ENCODE measurements around the gene ZKSCAN8.

The ZKSCAN8 gene

GRCh38 chr6:28159029-28159607 lies 17.4 kb downstream of the ZKSCAN8 start:
- peaks cover 3% of the 10 kb centered on the region for H3K36me3 ChIP-seq (ENCODE audit: control insufficient read depth, insufficient read depth, low read length)

DNA sequence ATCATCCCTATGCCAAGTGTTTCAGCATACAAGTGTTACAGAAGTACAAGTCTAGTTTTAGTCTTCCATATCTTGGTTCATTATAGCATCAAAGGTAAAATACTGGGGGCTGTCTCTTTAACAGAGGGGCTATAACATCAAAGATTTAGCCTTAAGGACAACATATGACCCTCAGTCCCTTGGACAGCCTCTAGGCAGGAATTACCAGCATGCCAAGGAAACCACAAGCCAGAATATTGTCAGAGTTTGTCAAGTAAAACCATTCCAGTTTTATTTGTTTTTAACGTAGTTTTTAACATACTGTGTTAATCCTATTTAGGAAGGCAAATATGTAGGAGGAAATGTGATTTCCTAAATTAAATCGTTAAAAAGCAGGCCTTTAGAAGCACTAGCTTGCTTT lies 18.6 kb downstream of the ZKSCAN8 start:
- no peaks in the 10 kb centered on the region; the same call in 1 of the 2 replicates for H3K36me3 ChIP-seq (ENCODE audit: control insufficient read depth, insufficient read depth, low read length)
- H3K27me3 ChIP-seq (replicated peaks; ENCODE audit: control insufficient read depth, insufficient read depth, low read length) = no peaks in the 10 kb centered on the region
- TF ChIP-seq, protein P1, sequence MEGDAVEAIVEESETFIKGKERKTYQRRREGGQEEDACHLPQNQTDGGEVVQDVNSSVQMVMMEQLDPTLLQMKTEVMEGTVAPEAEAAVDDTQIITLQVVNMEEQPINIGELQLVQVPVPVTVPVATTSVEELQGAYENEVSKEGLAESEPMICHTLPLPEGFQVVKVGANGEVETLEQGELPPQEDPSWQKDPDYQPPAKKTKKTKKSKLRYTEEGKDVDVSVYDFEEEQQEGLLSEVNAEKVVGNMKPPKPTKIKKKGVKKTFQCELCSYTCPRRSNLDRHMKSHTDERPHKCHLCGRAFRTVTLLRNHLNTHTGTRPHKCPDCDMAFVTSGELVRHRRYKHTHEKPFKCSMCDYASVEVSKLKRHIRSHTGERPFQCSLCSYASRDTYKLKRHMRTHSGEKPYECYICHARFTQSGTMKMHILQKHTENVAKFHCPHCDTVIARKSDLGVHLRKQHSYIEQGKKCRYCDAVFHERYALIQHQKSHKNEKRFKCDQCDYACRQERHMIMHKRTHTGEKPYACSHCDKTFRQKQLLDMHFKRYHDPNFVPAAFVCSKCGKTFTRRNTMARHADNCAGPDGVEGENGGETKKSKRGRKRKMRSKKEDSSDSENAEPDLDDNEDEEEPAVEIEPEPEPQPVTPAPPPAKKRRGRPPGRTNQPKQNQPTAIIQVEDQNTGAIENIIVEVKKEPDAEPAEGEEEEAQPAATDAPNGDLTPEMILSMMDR (IDR thresholded peaks at IDR 0.05; ENCODE audit: insufficient read depth, low read length, poor library complexity, severe bottlenecking) = no peak
- H3K4me3 ChIP-seq (replicated peaks; ENCODE audit: low read depth, low read length) = no peak overlapping the region
- no peak for DNase-seq (ENCODE audit: extremely low read depth, insufficient read length)

More at GRCh38 chr6:28159029-28159607, 17.4 kb downstream of the ZKSCAN8 start:
- TF ChIP-seq, protein P1 (IDR thresholded peaks at IDR 0.05; ENCODE audit: insufficient read depth, low read length, poor library complexity, severe bottlenecking) = no peak
- H3K27me3 ChIP-seq (replicated peaks; ENCODE audit: control insufficient read depth, insufficient read depth, low read length) = no peaks in the 10 kb centered on the region
- no peak overlapping the region for H3K4me3 ChIP-seq (replicated peaks; ENCODE audit: low read depth, low read length)
- DNase-seq (ENCODE audit: extremely low read depth, insufficient read length) = no peak

GRCh38 chr6:28161410-28162079 lies 19.9 kb downstream of the ZKSCAN8 start:
- Histone ChIP-seq H3K27me3 (replicated peaks; ENCODE audit: control insufficient read depth, insufficient read depth, low read length) (no peaks in the 10 kb centered on the region), H3K36me3 (ENCODE audit: control insufficient read depth, insufficient read depth, low read length) (no peaks in the 10 kb centered on the region; the same call in 1 of the 2 replicates), H3K4me3 (replicated peaks; ENCODE audit: low read depth, low read length) (peak overlapping the region; percentile 63)
- peak; percentile 87 for DNase-seq (ENCODE audit: extremely low read depth, insufficient read length)
- TF ChIP-seq, protein P1 (IDR thresholded peaks at IDR 0.05; ENCODE audit: insufficient read depth, low read length, poor library complexity, severe bottlenecking) = no peak

- no peaks in the 10 kb centered on the region for H3K27me3 ChIP-seq (replicated peaks; ENCODE audit: control insufficient read depth, insufficient read depth, low read length)
- TF ChIP-seq, protein P1 (IDR thresholded peaks at IDR 0.05; ENCODE audit: insufficient read depth, low read length, poor library complexity, severe bottlenecking) = no peak
- H3K4me3 ChIP-seq (replicated peaks; ENCODE audit: low read depth, low read length) = no peak overlapping the region
- H3K36me3 ChIP-seq (ENCODE audit: control insufficient read depth, insufficient read depth, low read length) = no peaks in the 10 kb centered on the region
- no peak for DNase-seq (ENCODE audit: extremely low read depth, insufficient read length)
Observed at GRCh38 chr6:28165563-28165962, 23.9 kb downstream of the ZKSCAN8 start.

DNA sequence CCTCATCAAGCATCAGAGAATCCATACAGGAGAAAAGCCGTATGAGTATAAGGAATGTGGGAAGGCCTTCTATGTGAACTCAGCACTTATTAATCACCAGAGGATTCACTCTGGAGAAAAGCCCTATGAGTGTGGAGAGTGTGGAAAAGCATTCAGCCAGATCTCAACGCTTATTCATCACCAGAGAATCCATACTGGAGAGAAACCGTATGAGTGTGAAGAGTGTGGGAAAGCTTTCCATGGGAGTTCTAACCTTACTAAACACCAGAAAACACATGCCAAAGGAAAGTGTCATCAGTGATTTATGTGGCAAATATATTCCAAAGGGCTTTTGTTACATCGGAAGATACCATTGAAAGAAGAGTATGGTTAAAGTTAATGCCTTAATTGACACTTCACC lies 25.4 kb downstream of the ZKSCAN8 start:
- Histone ChIP-seq H3K27me3 (replicated peaks; ENCODE audit: control insufficient read depth, insufficient read depth, low read length) (no peaks in the 10 kb centered on the region), H3K4me3 (replicated peaks; ENCODE audit: low read depth, low read length) (no peak overlapping the region), H3K36me3 (ENCODE audit: control insufficient read depth, insufficient read depth, low read length) (no peaks in the 10 kb centered on the region)
- no peak for DNase-seq (ENCODE audit: extremely low read depth, insufficient read length)
- TF ChIP-seq, protein P1 (IDR thresholded peaks at IDR 0.05; ENCODE audit: insufficient read depth, low read length, poor library complexity, severe bottlenecking) = no peak

All from GM06990 (cell line).